IMR-90 (cell line): ENCODE measurements around the gene MYO9B. TPM values are rescaled to one million over a fixed set of nuclear protein-coding genes. Genes with fewer than 3 reads are reported as not detected.
A peak's percentile ranks its signal among the peaks of the same experiment; 100 is the strongest.

Experiments
- ATAC-seq: fragments of 200-7000 bp; cut with Tn5 transposase; 2 replicates; pipeline ENCODE4 v1.9.1; 2020; ENCODE audit warnings: low read depth, mild to moderate bottlenecking, moderate library complexity
- BruUV-seq: library from RNA; stranded (reverse); fragments of 400-500 nt; replicated peaks from 2 replicates; lab custom pipeline; 2021; lab: Mats Ljungman, UMichigan
- CTCF ChIA-PET: fragments of 300-600 bp; formaldehyde crosslinking; extraction: SDS; loops from one replicate; lab custom pipeline; 2021; ENCODE audit warnings: antibody characterized with exemption; lab: Yijun Ruan, JAX
- POLR2A ChIA-PET: fragments of 300-600 bp; sonication (Branson Sonifier 250); formaldehyde crosslinking; loops from one replicate; lab custom pipeline; 2022; ENCODE audit warnings: antibody characterized with exemption; ENCODE audit not compliant: unreplicated experiment; lab: Charles Lee
- DNase-seq: peaks from one replicate; pipeline ENCODE4 v3.0.0; 2013
- H2AFZ ChIP-seq: replicated peaks from 2 replicates; pipeline ENCODE3; 2013; ENCODE audit warnings: low read length, mild to moderate bottlenecking; ENCODE audit not compliant: poor library complexity
- H2AK5ac ChIP-seq: 2 replicates; pipeline ENCODE4 v1.6.1; 2013; ENCODE audit warnings: low read depth, low read length, inconsistent platforms
- H2AK9ac ChIP-seq: replicated peaks from 2 replicates; pipeline ENCODE3; 2013; ENCODE audit warnings: mild to moderate bottlenecking, low read depth, low read length, moderate library complexity; ENCODE audit not compliant: poor library complexity
- H2BK120ac ChIP-seq: 2 replicates; pipeline ENCODE4 v1.6.1; 2013; ENCODE audit warnings: low read depth, low read length, inconsistent platforms
- H2BK15ac ChIP-seq: 3 replicates; pipeline ENCODE4 v1.6.1; 2013; ENCODE audit warnings: low read depth, low read length, inconsistent platforms
- H2BK20ac ChIP-seq: 2 replicates; pipeline ENCODE4 v1.6.1; 2013; ENCODE audit warnings: low read depth, mild to moderate bottlenecking, inconsistent platforms, low read length, moderate library complexity
- H2BK5ac ChIP-seq: 2 replicates; pipeline ENCODE4 v1.6.1; 2013; ENCODE audit warnings: mild to moderate bottlenecking, low read depth, low read length, inconsistent platforms; ENCODE audit not compliant: poor library complexity, severe bottlenecking
- H3K14ac ChIP-seq: replicated peaks from 2 replicates; pipeline ENCODE4 v1.6.1; 2013; ENCODE audit warnings: low read depth, low read length, inconsistent platforms
- H3K18ac ChIP-seq: 2 replicates; pipeline ENCODE4 v1.6.1; 2013; ENCODE audit warnings: low read depth, low read length, control low read depth
- H3K23ac ChIP-seq: 2 replicates; pipeline ENCODE4 v1.6.1; 2013; ENCODE audit warnings: low read depth, low read length, inconsistent platforms
- H3K27ac ChIP-seq: 2 replicates; pipeline ENCODE4 v1.5.1; 2013; ENCODE audit warnings: mild to moderate bottlenecking, control low read depth, low read length; ENCODE audit not compliant: insufficient read depth
- H3K27me3 ChIP-seq: 2 replicates; pipeline ENCODE4 v1.6.1; 2013; ENCODE audit warnings: low read length; ENCODE audit not compliant: control insufficient read depth, insufficient read depth
- H3K36me3 ChIP-seq: 2 replicates; pipeline ENCODE4 v1.6.1; 2013; ENCODE audit warnings: low read length, mixed read lengths; ENCODE audit not compliant: control insufficient read depth, insufficient read depth
- H3K4ac ChIP-seq: 2 replicates; pipeline ENCODE4 v1.6.1; 2013; ENCODE audit warnings: low read depth, low read length, inconsistent platforms
- H3K4me1 ChIP-seq: 2 replicates; pipeline ENCODE4 v1.6.1; 2013; ENCODE audit warnings: low read length, mixed read lengths; ENCODE audit not compliant: control insufficient read depth, insufficient read depth
- H3K4me2 ChIP-seq: 2 replicates; pipeline ENCODE4 v1.6.1; 2013; ENCODE audit warnings: low read depth, mild to moderate bottlenecking, control low read depth, low read length, moderate library complexity
- H3K4me3 ChIP-seq: 2 replicates; pipeline ENCODE4 v1.5.1; 2013; ENCODE audit warnings: low read depth, mild to moderate bottlenecking, control low read depth, low read length, moderate library complexity; ENCODE audit not compliant: insufficient read depth
- H3K56ac ChIP-seq: 2 replicates; pipeline ENCODE4 v1.6.1; 2013; ENCODE audit warnings: low read length, inconsistent platforms; ENCODE audit not compliant: insufficient read depth; ENCODE audit errors: extremely low read depth
- H3K79me1 ChIP-seq, 2 experiments: 2 replicates each; pipeline ENCODE4 v1.6.1; 2013; ENCODE audit warnings: low read length in 2 of 2, inconsistent platforms in 1 of 2, low read depth in 1 of 2
- H3K9ac ChIP-seq: 2 replicates; pipeline ENCODE4 v1.6.1; 2013; ENCODE audit warnings: low read depth, low read length, control low read depth
- H3K9me1 ChIP-seq: 2 replicates; pipeline ENCODE4 v1.6.1; 2013; ENCODE audit warnings: low read length, inconsistent platforms; ENCODE audit not compliant: insufficient read depth
- H3K9me3 ChIP-seq: 2 replicates; pipeline ENCODE4 v1.6.1; 2013; ENCODE audit warnings: low read length; ENCODE audit not compliant: control insufficient read depth, insufficient read depth
- H4K20me1 ChIP-seq: 2 replicates; pipeline ENCODE4 v1.6.1; 2013; ENCODE audit warnings: low read length, inconsistent platforms; ENCODE audit not compliant: insufficient read depth
- H4K5ac ChIP-seq: 2 replicates; pipeline ENCODE4 v1.6.1; 2013; ENCODE audit warnings: mild to moderate bottlenecking, low read depth, low read length, control low read depth
- H4K8ac ChIP-seq, 2 experiments: 2 replicates each; pipeline ENCODE4 v1.6.1; 2013; ENCODE audit warnings: low read depth in 2 of 2, low read length in 2 of 2, control low read depth in 1 of 2, inconsistent platforms in 1 of 2
- H4K91ac ChIP-seq: 2 replicates; pipeline ENCODE4 v1.6.1; 2013; ENCODE audit warnings: low read depth, low read length, inconsistent platforms; ENCODE audit not compliant: insufficient read depth
- RFX5 ChIP-seq: IDR thresholded peaks from 2 replicates; pipeline ENCODE4 v1.8.0; 2012; ENCODE audit warnings: low read depth, mild to moderate bottlenecking, low read length, moderate library complexity
- WGBS, 2 experiments: methylation state at CpG; one replicate each; pipeline versions ENCODE4 v1.1.5 to v1.1.7; 2013; ENCODE audit warnings: missing lambda C conversion rate in 2 of 2; ENCODE audit not compliant: insufficient read length in 1 of 2; ENCODE audit errors: extremely low coverage in 2 of 2; 5-methylcytosine and 5-hydroxymethylcytosine counted together
- dilution Hi-C: fragments of 300-500 bp; cut with HindIII; formaldehyde crosslinking; loops from one replicate; pipeline ENCODE4 v1.14.3; 2018; ENCODE audit warnings: low sequenced_read_pairs; ENCODE audit not compliant: unreplicated experiment
- in situ Hi-C: fragments of 300-500 bp; cut with MboI; formaldehyde crosslinking; loops from 3 replicates; pipeline ENCODE4 v1.14.3; 2019; ENCODE audit warnings: low sequenced_read_pairs, inconsistent platforms, mixed read lengths
- intact Hi-C: fragments of 100-400 bp; cut with micrococcal nuclease; formaldehyde crosslinking; loops from 2 replicates; pipeline ENCODE4 v1.10.0; 2022
- polyA plus RNA-seq, 3 experiments: library from polyadenylated mRNA; depleted of rRNA; stranded (reverse); fragments of >200 nt; gene quantifications; 2 replicates each; pipeline ENCODE4 v1.2.3, GENCODE V29; 2012; ENCODE audit warnings: low replicate concordance in 1 of 3
- total RNA-seq: library from RNA; depleted of rRNA; stranded (reverse); fragments of >200 nt; gene quantifications from 2 replicates; pipeline ENCODE4 v1.2.3, GENCODE V29; 2012

MYO9B gene
- total and polyA plus RNA-seq, 2 of the 4 experiments (the other 2 are of a cell fraction), result 61.8 to 77.8 TPM

DNA sequence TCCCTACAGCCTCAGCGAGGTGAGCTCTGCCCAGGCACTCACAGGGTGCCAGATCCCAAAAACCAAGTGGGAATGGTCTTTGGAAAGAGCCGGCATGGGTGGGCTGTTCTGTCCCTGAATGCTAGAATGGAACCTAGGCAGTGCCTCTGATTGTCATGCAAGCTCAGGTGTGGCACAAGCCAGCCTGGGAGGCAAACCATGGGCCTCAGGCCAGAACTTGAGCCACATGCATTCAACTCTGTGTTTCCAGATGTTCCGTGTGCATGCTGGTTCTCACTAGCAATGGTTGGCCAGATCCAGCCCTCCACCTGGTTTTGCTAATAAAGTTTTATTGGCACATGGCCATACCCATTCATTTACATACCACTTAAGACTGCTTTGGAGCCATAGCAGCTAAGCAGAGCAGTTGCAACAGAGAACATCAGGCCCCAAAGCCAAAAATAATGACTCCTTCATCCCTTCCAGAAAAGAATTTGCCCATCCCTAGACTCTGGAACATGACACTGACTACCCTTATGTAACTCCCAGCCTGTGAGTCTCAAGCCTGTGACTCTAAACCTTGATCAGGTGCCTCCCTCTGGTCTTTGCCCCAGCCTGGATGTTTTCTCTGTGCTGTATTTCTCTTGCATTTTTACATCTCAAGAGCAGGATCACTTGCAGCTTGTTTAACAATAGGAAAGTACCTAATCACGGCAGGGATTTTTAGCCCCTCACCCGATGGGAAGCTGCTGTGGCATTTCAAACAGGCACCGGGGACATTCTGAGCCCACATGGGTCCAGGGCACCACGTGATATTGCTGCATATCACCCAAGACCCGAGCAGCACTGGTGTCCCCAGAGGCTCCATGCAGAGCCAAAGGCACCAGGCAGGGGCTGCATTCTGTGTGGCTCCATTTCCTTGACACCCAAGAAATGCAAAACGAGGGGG lies 84.2 kb downstream of the MYO9B start:
- no peak overlapping the region for H4K8ac ChIP-seq
- H3K18ac ChIP-seq, result no peak overlapping the region
- in situ Hi-C loops (no loop called here), intact Hi-C loops (no loop called here), dilution Hi-C loops (no loop called here)
- H3K4ac ChIP-seq, result no peak overlapping the region
- H3K27ac ChIP-seq, result no peak overlapping the region
- peak overlapping the region; percentile 72 for H2AK9ac ChIP-seq
- peaks cover 5% of the 10 kb centered on the region; the same call in 1 of the 2 replicates for H3K9me3 ChIP-seq
- ATAC-seq (no peak), DNase-seq (peak; percentile 6)
- no TSS peak for BruUV-seq
- peaks cover 83% of the 10 kb centered on the region for H3K36me3 ChIP-seq
- H2BK5ac ChIP-seq, result no peak overlapping the region
- peaks cover 13 to 36% of the 10 kb centered on the region in 2 experiments; a peak in 3 of 4 replicates for H3K79me1 ChIP-seq
- H3K56ac ChIP-seq, result no peak overlapping the region
- no peaks in the 10 kb centered on the region; the same call in 1 of the 2 replicates for H4K20me1 ChIP-seq
- no peak overlapping the region for H2AK5ac ChIP-seq
- no peak overlapping the region for H2BK15ac ChIP-seq
- no peak overlapping the region for H3K4me2 ChIP-seq
- no peak overlapping the region for H4K91ac ChIP-seq
- no peak overlapping the region for H3K23ac ChIP-seq
- no peak overlapping the region for H3K14ac ChIP-seq
- H3K4me1 ChIP-seq, result no peaks in the 10 kb centered on the region
- H3K9me1 ChIP-seq, result no peaks in the 10 kb centered on the region
- no peak overlapping the region for H2BK20ac ChIP-seq
- TF ChIP-seq RFX5, result no peak
- no peak overlapping the region for H2BK120ac ChIP-seq
- CTCF ChIA-PET, result no interaction called here
- no peaks in the 10 kb centered on the region for H3K27me3 ChIP-seq
- H3K4me3 ChIP-seq, result no peak overlapping the region
- POLR2A ChIA-PET, result no interaction called here
- no peak overlapping the region for H2AFZ ChIP-seq
- no peak overlapping the region for H4K5ac ChIP-seq
- no peak overlapping the region for H3K9ac ChIP-seq
- WGBS, 2 experiments, result 66% methylated on average over 3 of the region's 9 CpGs; no CpG with 5 or more reads in 1 of the 2 experiments
